Astrocyte (in vitro differentiated cells and primary cell): ENCODE results near the gene PDPR.

Experiments
- EZH2 ChIP-seq: IDR thresholded peaks from 2 replicates; pipeline ENCODE4 v1.6.1; 2012; ENCODE audit warnings: mild to moderate bottlenecking, low read length, inconsistent platforms; ENCODE audit not compliant: insufficient read depth
- TF ChIP-seq, protein P1 (sequence below): IDR thresholded peaks from 2 replicates; pipeline ENCODE4 v1.5.1; 2011; ENCODE audit warnings: low read depth, mild to moderate bottlenecking, inconsistent platforms, low read length, moderate library complexity; ENCODE audit not compliant: insufficient read depth

- TF ChIP-seq, protein P1, sequence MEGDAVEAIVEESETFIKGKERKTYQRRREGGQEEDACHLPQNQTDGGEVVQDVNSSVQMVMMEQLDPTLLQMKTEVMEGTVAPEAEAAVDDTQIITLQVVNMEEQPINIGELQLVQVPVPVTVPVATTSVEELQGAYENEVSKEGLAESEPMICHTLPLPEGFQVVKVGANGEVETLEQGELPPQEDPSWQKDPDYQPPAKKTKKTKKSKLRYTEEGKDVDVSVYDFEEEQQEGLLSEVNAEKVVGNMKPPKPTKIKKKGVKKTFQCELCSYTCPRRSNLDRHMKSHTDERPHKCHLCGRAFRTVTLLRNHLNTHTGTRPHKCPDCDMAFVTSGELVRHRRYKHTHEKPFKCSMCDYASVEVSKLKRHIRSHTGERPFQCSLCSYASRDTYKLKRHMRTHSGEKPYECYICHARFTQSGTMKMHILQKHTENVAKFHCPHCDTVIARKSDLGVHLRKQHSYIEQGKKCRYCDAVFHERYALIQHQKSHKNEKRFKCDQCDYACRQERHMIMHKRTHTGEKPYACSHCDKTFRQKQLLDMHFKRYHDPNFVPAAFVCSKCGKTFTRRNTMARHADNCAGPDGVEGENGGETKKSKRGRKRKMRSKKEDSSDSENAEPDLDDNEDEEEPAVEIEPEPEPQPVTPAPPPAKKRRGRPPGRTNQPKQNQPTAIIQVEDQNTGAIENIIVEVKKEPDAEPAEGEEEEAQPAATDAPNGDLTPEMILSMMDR: no peak
- no peak for TF ChIP-seq EZH2
Measured at GRCh38 chr16:70157477-70158260, 43.5 kb downstream of the PDPR start.
